Measurements from ENCODE around the gene PDGFRB.

PDGFRB gene

GRCh38 chr5:150155258-150156026 lies at the start of gene PDGFRB:
PDGFRB (minus strand) TSS chr5:150155845; CDS start chr5:150137047, 18,798 bp downstream.
- H3K27me3 ChIP-seq (ENCODE audit: control insufficient read depth, insufficient read depth, low read length): peaks cover 7% of the 10 kb centered on the region
- H3K9me3 ChIP-seq (ENCODE audit: control insufficient read depth, insufficient read depth, low read length): no peaks in the 10 kb centered on the region
- H3K4me1 ChIP-seq (ENCODE audit: control insufficient read depth, insufficient read depth, low read length): peaks cover 2% of the 10 kb centered on the region
- no peaks in the 10 kb centered on the region for H3K36me3 ChIP-seq (ENCODE audit: control insufficient read depth, insufficient read depth, low read length)
- no peak within 1 kb of the TSS for H3K9ac ChIP-seq (ENCODE audit: low read depth, low read length)
- H3K4me3 ChIP-seq (ENCODE audit: low read depth, low read length): peak within 1 kb of the TSS; percentile 22

- no peaks in the 10 kb centered on the region for H3K9me3 ChIP-seq (ENCODE audit: control insufficient read depth, insufficient read depth, low read length)
Observed at GRCh38 chr5:150204590-150204960, 48.9 kb upstream of the PDGFRB start.

GRCh38 chr5:150203832-150204589 lies 48.4 kb upstream of the PDGFRB start:
- no peak overlapping the region for H3K9ac ChIP-seq (ENCODE audit: low read depth, low read length)
- peaks cover 3% of the 10 kb centered on the region for H3K4me1 ChIP-seq (ENCODE audit: control insufficient read depth, insufficient read depth, low read length)
- H3K27me3 ChIP-seq (ENCODE audit: control insufficient read depth, insufficient read depth, low read length): no peaks in the 10 kb centered on the region
- no peak overlapping the region for H3K4me3 ChIP-seq (ENCODE audit: low read depth, low read length)
- no peaks in the 10 kb centered on the region for H3K36me3 ChIP-seq (ENCODE audit: control insufficient read depth, insufficient read depth, low read length)
- no peaks in the 10 kb centered on the region for H3K9me3 ChIP-seq (ENCODE audit: control insufficient read depth, insufficient read depth, low read length)

More at GRCh38 chr5:150204590-150204960, 48.9 kb upstream of the PDGFRB start:
- Histone ChIP-seq H3K4me1 (ENCODE audit: control insufficient read depth, insufficient read depth, low read length) (peaks cover 3% of the 10 kb centered on the region), H3K4me3 (ENCODE audit: low read depth, low read length) (no peak overlapping the region), H3K27me3 (ENCODE audit: control insufficient read depth, insufficient read depth, low read length) (no peaks in the 10 kb centered on the region), H3K36me3 (ENCODE audit: control insufficient read depth, insufficient read depth, low read length) (no peaks in the 10 kb centered on the region), H3K9ac (ENCODE audit: low read depth, low read length) (no peak overlapping the region)

- Histone ChIP-seq H3K9me3 (ENCODE audit: control insufficient read depth, insufficient read depth, low read length) (no peaks in the 10 kb centered on the region), H3K4me3 (ENCODE audit: low read depth, low read length) (no peak overlapping the region), H3K36me3 (ENCODE audit: control insufficient read depth, insufficient read depth, low read length) (no peaks in the 10 kb centered on the region), H3K27me3 (ENCODE audit: control insufficient read depth, insufficient read depth, low read length) (no peaks in the 10 kb centered on the region), H3K9ac (ENCODE audit: low read depth, low read length) (no peak overlapping the region), H3K4me1 (ENCODE audit: control insufficient read depth, insufficient read depth, low read length) (peaks cover 3% of the 10 kb centered on the region)
Observed at GRCh38 chr5:150202501-150202900, 46.9 kb upstream of the PDGFRB start.

- no peaks in the 10 kb centered on the region for H3K9me3 ChIP-seq (ENCODE audit: control insufficient read depth, insufficient read depth, low read length)
- H3K36me3 ChIP-seq (ENCODE audit: control insufficient read depth, insufficient read depth, low read length): no peaks in the 10 kb centered on the region
- no peak overlapping the region for H3K4me3 ChIP-seq (ENCODE audit: low read depth, low read length)
- H3K27me3 ChIP-seq (ENCODE audit: control insufficient read depth, insufficient read depth, low read length): peaks cover 9% of the 10 kb centered on the region
- no peaks in the 10 kb centered on the region for H3K4me1 ChIP-seq (ENCODE audit: control insufficient read depth, insufficient read depth, low read length)
- no peak overlapping the region for H3K9ac ChIP-seq (ENCODE audit: low read depth, low read length)
Observed at GRCh38 chr5:150197476-150197875, 41.8 kb upstream of the PDGFRB start.

- Histone ChIP-seq H3K9me3 (ENCODE audit: control insufficient read depth, insufficient read depth, low read length) (no peaks in the 10 kb centered on the region), H3K4me1 (ENCODE audit: control insufficient read depth, insufficient read depth, low read length) (no peaks in the 10 kb centered on the region), H3K27me3 (ENCODE audit: control insufficient read depth, insufficient read depth, low read length) (peaks cover 14% of the 10 kb centered on the region), H3K36me3 (ENCODE audit: control insufficient read depth, insufficient read depth, low read length) (no peaks in the 10 kb centered on the region), H3K4me3 (ENCODE audit: low read depth, low read length) (no peak overlapping the region), H3K9ac (ENCODE audit: low read depth, low read length) (no peak overlapping the region)
Observed at GRCh38 chr5:150196986-150197385, 41.3 kb upstream of the PDGFRB start.

GRCh38 chr5:150196514-150196913 lies 40.9 kb upstream of the PDGFRB start:
- Histone ChIP-seq H3K36me3 (ENCODE audit: control insufficient read depth, insufficient read depth, low read length) (no peaks in the 10 kb centered on the region), H3K4me3 (ENCODE audit: low read depth, low read length) (no peak overlapping the region), H3K9me3 (ENCODE audit: control insufficient read depth, insufficient read depth, low read length) (no peaks in the 10 kb centered on the region), H3K27me3 (ENCODE audit: control insufficient read depth, insufficient read depth, low read length) (peaks cover 19% of the 10 kb centered on the region), H3K4me1 (ENCODE audit: control insufficient read depth, insufficient read depth, low read length) (no peaks in the 10 kb centered on the region), H3K9ac (ENCODE audit: low read depth, low read length) (no peak overlapping the region)

- Histone ChIP-seq H3K27me3 (ENCODE audit: control insufficient read depth, insufficient read depth, low read length) (peaks cover 22% of the 10 kb centered on the region), H3K4me3 (ENCODE audit: low read depth, low read length) (no peak overlapping the region), H3K9me3 (ENCODE audit: control insufficient read depth, insufficient read depth, low read length) (no peaks in the 10 kb centered on the region), H3K4me1 (ENCODE audit: control insufficient read depth, insufficient read depth, low read length) (no peaks in the 10 kb centered on the region), H3K36me3 (ENCODE audit: control insufficient read depth, insufficient read depth, low read length) (no peaks in the 10 kb centered on the region), H3K9ac (ENCODE audit: low read depth, low read length) (no peak overlapping the region)
Observed at GRCh38 chr5:150195736-150196485, 40.3 kb upstream of the PDGFRB start.

- peaks cover 3% of the 10 kb centered on the region for H3K4me1 ChIP-seq (ENCODE audit: control insufficient read depth, insufficient read depth, low read length)
- no peaks in the 10 kb centered on the region for H3K9me3 ChIP-seq (ENCODE audit: control insufficient read depth, insufficient read depth, low read length)
- no peak overlapping the region for H3K9ac ChIP-seq (ENCODE audit: low read depth, low read length)
- H3K27me3 ChIP-seq (ENCODE audit: control insufficient read depth, insufficient read depth, low read length): peaks cover 57% of the 10 kb centered on the region
- no peaks in the 10 kb centered on the region for H3K36me3 ChIP-seq (ENCODE audit: control insufficient read depth, insufficient read depth, low read length)
- no peak overlapping the region for H3K4me3 ChIP-seq (ENCODE audit: low read depth, low read length)
Observed at GRCh38 chr5:150192462-150192861, 36.8 kb upstream of the PDGFRB start.

GRCh38 chr5:150190987-150191386 lies 35.3 kb upstream of the PDGFRB start:
- no peak overlapping the region for H3K9ac ChIP-seq (ENCODE audit: low read depth, low read length)
- H3K9me3 ChIP-seq (ENCODE audit: control insufficient read depth, insufficient read depth, low read length): no peaks in the 10 kb centered on the region
- H3K4me3 ChIP-seq (ENCODE audit: low read depth, low read length): peak overlapping the region; percentile 54
- H3K36me3 ChIP-seq (ENCODE audit: control insufficient read depth, insufficient read depth, low read length): no peaks in the 10 kb centered on the region
- peaks cover 71% of the 10 kb centered on the region for H3K27me3 ChIP-seq (ENCODE audit: control insufficient read depth, insufficient read depth, low read length)
- peaks cover 7% of the 10 kb centered on the region for H3K4me1 ChIP-seq (ENCODE audit: control insufficient read depth, insufficient read depth, low read length)

- Histone ChIP-seq H3K27me3 (ENCODE audit: control insufficient read depth, insufficient read depth, low read length) (peaks cover 76% of the 10 kb centered on the region), H3K4me3 (ENCODE audit: low read depth, low read length) (peak overlapping the region; percentile 54), H3K9ac (ENCODE audit: low read depth, low read length) (no peak overlapping the region)
Observed at GRCh38 chr5:150190503-150190979, 34.9 kb upstream of the PDGFRB start.

More at GRCh38 chr5:150190503-150190979, 34.9 kb upstream of the PDGFRB start:
- H3K36me3 ChIP-seq (ENCODE audit: control insufficient read depth, insufficient read depth, low read length): no peaks in the 10 kb centered on the region
- H3K9me3 ChIP-seq (ENCODE audit: control insufficient read depth, insufficient read depth, low read length): no peaks in the 10 kb centered on the region
- peaks cover 11% of the 10 kb centered on the region for H3K4me1 ChIP-seq (ENCODE audit: control insufficient read depth, insufficient read depth, low read length)

Measured in iPS-15b (cell line).